NCI-H526 treated with DMSO at 0.1 percent for 48 hours (cell line): ENCODE measurements around the gene PHLDB2.

Source experiments
- DNase-seq: peaks from one replicate; lab custom pipeline; 2025; lab: John Stamatoyannopoulos, UW

Gene PHLDB2

DNA sequence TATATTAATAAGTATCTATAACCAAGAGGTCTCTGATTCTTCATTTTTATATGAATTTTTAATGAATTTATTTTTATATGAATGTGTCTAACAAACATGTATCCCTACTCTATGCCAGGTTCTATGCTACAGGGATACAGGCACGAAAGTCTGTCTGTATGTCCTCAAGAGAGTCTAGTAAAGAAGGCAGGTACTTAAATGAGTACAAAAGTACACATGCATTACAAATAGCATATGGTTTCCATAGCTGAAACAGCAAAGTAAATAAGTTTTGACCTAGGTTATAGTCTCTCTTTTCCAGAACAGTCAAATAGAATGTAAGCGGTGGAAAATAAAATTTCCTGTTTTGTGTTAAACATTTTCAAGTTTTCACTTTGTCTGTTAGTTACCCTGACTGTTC is 106.4 kb downstream of the PHLDB2 start:
- no peak for DNase-seq

- DNase-seq, result no peak
These were observed 108.0 kb downstream of the PHLDB2 start for GRCh38 chr3:111967068-111967467.

DNA sequence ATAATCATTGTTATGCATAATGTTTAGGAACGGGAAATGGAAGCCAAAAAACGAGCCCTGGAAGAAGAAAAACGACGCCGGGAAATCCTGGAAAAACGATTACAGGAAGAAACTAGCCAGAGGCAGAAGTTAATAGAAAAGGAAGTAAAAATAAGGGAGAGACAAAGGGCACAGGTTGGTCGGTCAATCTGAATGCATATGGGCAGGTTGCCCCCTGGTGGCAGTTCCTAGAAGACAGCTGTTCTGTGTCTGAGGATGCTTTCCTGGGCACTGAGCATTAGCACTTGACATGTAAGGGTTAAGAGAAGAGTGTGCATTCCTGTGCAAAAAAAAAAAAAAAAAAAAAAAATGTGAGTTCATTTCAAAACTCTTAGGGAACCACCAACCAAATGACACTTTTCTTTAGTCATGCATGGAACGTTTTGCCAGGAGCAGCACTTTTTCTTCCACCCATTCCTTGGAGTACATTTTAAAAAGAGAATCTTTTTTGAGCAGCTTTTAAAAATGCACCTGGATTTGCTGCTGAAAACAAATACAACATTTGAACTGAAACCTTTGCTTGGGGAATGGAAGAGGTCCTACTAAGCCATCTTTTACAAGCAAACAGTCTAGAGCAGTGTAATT is 108.7 kb downstream of the PHLDB2 start:
- peak; percentile 28 for DNase-seq

DNA sequence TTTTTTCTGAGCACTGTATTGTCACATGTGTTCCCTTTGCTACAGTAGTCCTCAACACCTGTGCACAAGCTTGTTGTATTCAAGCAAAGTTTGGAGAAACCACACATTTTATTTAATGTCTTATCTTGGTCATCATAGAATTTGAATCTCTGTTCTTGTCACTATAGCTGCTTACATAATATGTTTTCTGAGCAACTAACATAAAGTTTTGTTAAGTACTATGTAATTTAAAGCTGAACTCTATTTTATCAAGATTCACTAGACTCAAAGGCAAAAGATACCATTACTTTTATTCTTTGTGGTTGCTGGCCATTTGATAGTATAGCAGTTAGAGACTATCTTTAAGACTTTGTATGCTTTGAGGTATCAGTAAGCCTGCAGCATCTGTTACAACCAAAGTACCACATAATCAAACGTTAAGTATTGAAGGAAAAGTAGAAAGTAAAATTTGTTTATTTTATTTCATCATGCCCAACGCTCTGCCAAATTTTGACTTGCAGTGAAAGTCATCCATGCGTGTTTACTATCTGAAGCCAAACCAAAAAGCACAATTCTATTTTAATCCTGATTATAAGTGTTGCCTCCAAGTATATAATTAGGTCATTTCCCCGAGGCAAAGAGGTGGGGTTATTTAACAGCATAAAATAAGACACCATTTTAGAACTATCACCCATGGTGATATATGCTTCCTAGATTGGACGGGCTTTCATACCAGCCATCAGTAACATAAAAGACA is 109.4 kb downstream of the PHLDB2 start:
- DNase-seq, result no peak

DNA sequence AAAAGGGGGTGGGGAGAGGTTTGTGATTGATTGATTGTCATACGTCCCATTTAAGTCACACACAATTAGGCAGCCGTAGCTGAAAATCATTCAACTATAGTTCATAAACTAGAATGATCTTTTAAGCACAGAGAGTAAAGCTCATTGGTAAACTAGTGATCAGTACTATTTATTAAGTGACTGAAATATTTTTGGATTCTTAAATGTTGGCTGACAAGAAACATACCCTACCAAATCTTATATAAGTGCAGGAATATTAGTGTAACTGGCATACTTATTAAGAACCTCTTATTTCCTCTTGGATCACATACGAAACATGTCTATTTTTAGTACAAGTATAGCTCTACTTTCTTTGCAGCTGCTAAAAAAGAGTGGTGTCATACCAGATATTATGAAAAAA is 111.3 kb downstream of the PHLDB2 start:
- DNase-seq, result no peak

DNA sequence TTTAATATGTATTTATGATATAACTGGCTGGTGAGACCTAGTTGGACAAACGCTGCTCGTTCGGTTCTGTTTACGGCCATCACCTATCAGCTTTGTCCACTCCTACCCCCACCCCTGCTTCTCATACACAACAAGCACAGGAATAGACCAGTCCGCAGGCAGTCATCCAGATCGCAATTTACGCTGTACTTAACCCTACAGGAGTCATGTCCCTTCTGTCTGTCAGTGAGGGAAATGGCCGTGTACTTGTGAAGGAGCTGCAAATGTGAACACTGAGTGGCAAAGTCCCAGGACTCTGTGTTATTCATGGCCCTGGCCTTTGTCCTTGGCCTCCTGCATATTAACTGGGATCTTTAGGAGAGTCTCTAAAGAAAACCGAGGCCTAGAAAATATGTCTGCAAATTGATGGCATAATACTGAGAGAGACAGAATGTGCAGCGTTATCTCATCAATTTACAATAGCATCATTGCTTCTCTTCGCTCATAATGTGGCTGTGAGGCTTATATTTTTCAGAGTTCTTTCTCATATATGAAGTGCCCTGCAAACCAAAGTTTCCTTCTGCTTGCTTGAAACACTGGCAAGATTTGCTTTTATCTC is 112.6 kb downstream of the PHLDB2 start:
- no peak for DNase-seq

- DNase-seq, result no peak
These were observed 113.8 kb downstream of the PHLDB2 start for GRCh38 chr3:111972891-111973290.

DNA sequence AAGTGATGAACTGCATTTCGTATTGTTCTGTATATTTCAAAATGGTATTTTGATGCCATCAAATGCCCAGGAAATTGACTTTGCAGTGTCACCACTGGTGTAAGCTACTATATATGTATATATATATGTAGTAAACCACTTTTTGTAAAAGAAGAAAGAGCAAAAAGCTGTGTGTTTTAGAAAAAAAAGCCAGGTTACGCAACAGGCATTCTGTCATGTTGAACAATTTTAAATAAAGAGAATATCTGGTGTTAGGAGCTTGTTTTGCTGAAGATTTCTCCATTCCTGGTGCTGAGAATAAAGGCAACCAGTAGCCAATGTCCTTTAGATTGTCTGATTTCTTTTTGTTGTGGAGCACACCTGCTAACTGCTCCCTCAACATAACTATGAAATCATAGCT is 116.1 kb downstream of the PHLDB2 start:
- no peak for DNase-seq

GRCh38 chr3:111976254-111976653 is 117.2 kb downstream of the PHLDB2 start:
- no peak for DNase-seq

GRCh38 chr3:111978583-111979433 is 119.7 kb downstream of the PHLDB2 start, which contains the start of gene ABHD10:
Gene ABHD10 (plus strand): TSS chr3:111979026. CDS start chr3:111979062, 36 bp downstream.
- peak; percentile 88 for DNase-seq

- no peak for DNase-seq
These were observed 120.5 kb downstream of the PHLDB2 start for GRCh38 chr3:111979434-111980038.

GRCh38 chr3:111980716-111981456 is 121.8 kb downstream of the PHLDB2 start:
- no peak for DNase-seq

- DNase-seq, result no peak
These were observed 122.3 kb downstream of the PHLDB2 start for GRCh38 chr3:111981457-111981763.

DNA sequence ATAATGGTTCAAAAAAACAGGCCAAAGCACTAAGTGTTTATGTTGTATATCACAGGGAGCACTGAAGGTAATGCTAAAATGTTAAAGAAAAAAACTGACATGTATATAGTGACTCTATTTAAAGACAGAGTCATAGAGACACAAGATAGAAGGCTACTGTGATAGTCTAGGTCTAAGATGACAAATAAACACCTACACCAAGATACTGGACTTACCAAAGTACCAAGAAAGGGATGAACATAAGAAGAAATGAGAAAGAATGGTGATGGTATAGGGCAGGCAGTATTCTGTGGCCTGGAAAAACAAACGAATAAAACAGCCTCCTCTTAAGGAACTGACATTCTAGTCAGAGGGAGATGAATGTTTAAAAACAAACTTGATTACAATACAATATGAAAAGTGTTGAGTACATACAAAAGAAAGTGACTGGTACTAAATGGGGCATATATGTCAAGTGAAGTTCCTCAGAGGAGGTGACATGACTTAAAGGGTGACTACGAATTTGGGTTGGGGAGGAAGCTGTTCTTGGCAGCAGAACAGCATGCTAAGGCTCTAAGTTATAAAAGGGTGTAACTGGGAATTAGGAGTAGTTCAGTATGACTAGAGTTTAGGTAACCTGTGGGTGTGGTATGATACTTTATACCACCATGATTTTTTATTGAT is 125.7 kb downstream of the PHLDB2 start:
- no peak for DNase-seq

DNA sequence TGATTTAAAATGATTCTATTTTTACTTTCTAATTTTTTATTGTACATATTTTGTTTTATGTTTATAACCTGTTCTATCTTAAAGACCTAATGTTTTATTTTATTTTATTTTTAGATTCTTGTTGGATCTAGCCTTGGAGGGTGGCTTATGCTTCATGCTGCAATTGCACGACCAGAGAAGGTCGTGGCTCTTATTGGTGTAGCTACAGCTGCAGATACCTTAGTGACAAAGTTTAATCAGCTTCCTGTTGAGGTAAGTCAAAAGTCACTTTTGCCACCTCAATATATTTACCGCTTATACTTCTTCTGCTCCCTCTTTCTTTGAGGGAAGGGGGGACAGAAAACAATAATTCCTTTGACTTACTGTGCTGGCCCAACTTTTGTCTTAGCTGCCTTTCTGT is 127.7 kb downstream of the PHLDB2 start:
- no peak for DNase-seq

- DNase-seq, result no peak
These were observed 130.1 kb downstream of the PHLDB2 start for GRCh38 chr3:111989061-111989678.

- DNase-seq, result no peak
These were observed 134.0 kb downstream of the PHLDB2 start for GRCh38 chr3:111993038-111993437.

DNA sequence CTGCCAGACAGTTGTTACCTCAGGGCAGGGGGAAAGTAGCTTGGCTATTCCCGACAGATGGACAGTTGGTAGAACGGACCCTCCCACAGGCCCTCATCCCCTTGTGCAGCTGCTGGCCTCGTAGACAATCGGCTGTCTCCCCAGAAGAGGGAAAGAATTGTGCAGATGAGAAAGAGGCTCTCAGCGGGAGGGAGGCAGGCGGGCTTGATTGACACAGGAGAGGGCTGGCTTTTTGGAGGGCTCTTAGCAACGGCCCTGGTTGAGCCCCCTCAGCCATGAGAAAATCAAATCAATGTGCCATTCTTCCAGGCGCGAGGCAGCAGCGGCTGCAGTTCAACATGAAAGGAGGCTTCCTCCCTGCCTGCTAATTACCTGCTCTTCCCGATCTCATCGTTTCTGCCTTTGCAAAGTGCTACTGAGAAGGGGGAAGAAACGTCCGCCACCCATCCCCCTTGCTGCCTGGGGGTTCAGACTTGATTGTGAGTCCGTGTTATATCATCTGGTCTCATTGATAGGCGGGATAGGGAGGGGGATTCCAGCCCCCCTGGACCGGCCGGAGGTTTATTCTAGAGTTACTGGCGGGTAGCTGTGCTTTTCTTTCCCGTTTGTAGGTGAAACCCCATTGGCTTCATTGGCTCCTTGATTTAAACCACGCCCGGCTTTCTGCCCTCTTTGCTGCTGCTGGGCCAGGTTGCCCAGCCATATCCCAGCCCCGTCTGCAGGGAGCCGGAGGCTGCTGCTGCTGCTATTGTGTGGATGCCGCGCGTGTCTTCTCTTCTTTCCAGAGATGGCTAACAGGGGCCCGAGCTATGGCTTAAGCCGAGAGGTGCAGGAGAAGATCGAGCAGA is 139.8 kb downstream of the PHLDB2 start, which contains the start of gene TAGLN3:
Gene TAGLN3 (plus strand): TSS at position 287 of the 848 bp plus-strand sequence. CDS start 501 bp downstream, at position 788.
- peak; percentile 65 for DNase-seq
